HCT116 (cell line): ENCODE measurements around the gene UBQLN4. TPM values are rescaled to one million over a fixed set of nuclear protein-coding genes. Genes with fewer than 3 reads are reported as not detected.

Experiments used
- ATAC-seq: fragments of 200-7000 bp; cut with Tn5 transposase; 2 replicates; pipeline ENCODE4 v1.9.1; 2020; ENCODE audit warnings: mild to moderate bottlenecking, moderate library complexity
- BruUV-seq: library from RNA; stranded (reverse); fragments of 400-500 nt; replicated peaks from 2 replicates; lab custom pipeline; 2021; lab: Mats Ljungman, UMichigan
- CTCF ChIA-PET: fragments of 300-600 bp; sonication (Branson Sonifier 250); formaldehyde crosslinking; loops from one replicate; lab custom pipeline; 2021; ENCODE audit warnings: antibody characterized with exemption; lab: Charles Lee
- POLR2A ChIA-PET: fragments of 300-600, 350-600 bp; sonication (Branson Sonifier 250); formaldehyde crosslinking; loops from one replicate; lab custom pipeline; 2021; ENCODE audit warnings: antibody characterized with exemption; lab: Charles Lee
- RAD21 ChIA-PET, 2 experiments: fragments of 300-600 bp; sonication (Branson Sonifier 250); formaldehyde crosslinking; loops; one replicate each; lab custom pipeline; 2023; ENCODE audit warnings: low total read pairs in 2 of 2; ENCODE audit not compliant: uncharacterized antibody in 2 of 2, unreplicated experiment in 2 of 2, low non-redundant PET in 1 of 2; lab: Charles Lee
- DNase-seq: peaks from one replicate; pipeline ENCODE4 v3.0.0-alpha.2; 2010; ENCODE audit warnings: low read depth, low spot score
- H2AFZ ChIP-seq: fragments of 200-600 bp; shearing (Covaris generic), sonication (generic); 2 replicates; pipeline ENCODE4 v1.6.1; 2017; ENCODE audit warnings: low read depth, mixed run types, mixed read lengths, antibody characterized with exemption, low read length; ENCODE audit not compliant: poor library complexity, severe bottlenecking
- H3K27ac ChIP-seq: 2 replicates; pipeline ENCODE4 v1.5.1; 2012; ENCODE audit warnings: low read depth, low read length
- H3K27me3 ChIP-seq: fragments of 200-600 bp; sonication (generic); 2 replicates; pipeline ENCODE4 v1.6.1; 2016; ENCODE audit warnings: mixed run types, low read length, mixed read lengths; ENCODE audit not compliant: insufficient read depth
- H3K36me3 ChIP-seq, 2 experiments: fragments of 200-500 bp in 1 of 2; fragments of 200-600 bp in 1 of 2; sonication (Bioruptor generic) in 1 of 2; sonication (generic) in 1 of 2; 2 replicates each; pipeline versions ENCODE4 v1.5.1 to v1.6.1; 2014 to 2016; ENCODE audit warnings: low read length in 2 of 2, inconsistent platforms in 1 of 2, mixed read lengths in 1 of 2, mixed run types in 1 of 2; ENCODE audit not compliant: insufficient read depth in 2 of 2, control insufficient read depth in 1 of 2
- H3K4me1 ChIP-seq, 2 experiments: fragments of 200-600 bp in 1 of 2; sonication (generic) in 1 of 2; 2 replicates each; pipeline versions ENCODE4 v1.5.1 to v1.6.1; 2012 to 2017; ENCODE audit warnings: low read length in 2 of 2, inconsistent platforms in 1 of 2, mild to moderate bottlenecking in 1 of 2, mixed read lengths in 1 of 2, mixed run types in 1 of 2, moderate library complexity in 1 of 2; ENCODE audit not compliant: insufficient read depth in 2 of 2, control insufficient read depth in 1 of 2
- H3K4me2 ChIP-seq: fragments of 200-600 bp; sonication (generic); 2 replicates; pipeline ENCODE4 v1.6.1; 2017; ENCODE audit warnings: mixed run types, low read length, mixed read lengths
- H3K4me3 ChIP-seq, 2 experiments: fragments of 200-600 bp in 1 of 2; sonication (generic) in 1 of 2; replicated peaks in 1 of 2; 2 replicates each; pipeline ENCODE4 v1.5.1; 2011 to 2016; ENCODE audit warnings: low read length in 2 of 2, control low read depth in 1 of 2, low read depth in 1 of 2, mild to moderate bottlenecking in 1 of 2, mixed read lengths in 1 of 2, mixed run types in 1 of 2
- H3K79me2 ChIP-seq: fragments of 200-600 bp; sonication (generic); 2 replicates; pipeline ENCODE4 v1.6.1; 2017; ENCODE audit warnings: mild to moderate bottlenecking, mixed run types, low read length, moderate library complexity, mixed read lengths; ENCODE audit not compliant: insufficient read depth
- H3K9ac ChIP-seq: fragments of 200-600 bp; sonication (generic); 2 replicates; pipeline ENCODE4 v1.6.1; 2016; ENCODE audit warnings: low read length, mixed read lengths
- H3K9me2 ChIP-seq: fragments of 200-600 bp; sonication (generic), shearing (Covaris generic); 2 replicates; pipeline ENCODE4 v1.6.1; 2017; ENCODE audit warnings: mixed run types, mild to moderate bottlenecking, moderate library complexity; ENCODE audit not compliant: insufficient read depth
- H3K9me3 ChIP-seq, 2 experiments: fragments of 200-500 bp in 1 of 2; fragments of 200-600 bp in 1 of 2; sonication (Bioruptor generic) in 1 of 2; sonication (generic) in 1 of 2; 2 replicates each; pipeline ENCODE4 v1.6.1; 2014 to 2017; ENCODE audit warnings: low read length in 2 of 2, mixed read lengths in 2 of 2, inconsistent platforms in 1 of 2, low read depth in 1 of 2, mild to moderate bottlenecking in 1 of 2, mixed run types in 1 of 2, moderate library complexity in 1 of 2; ENCODE audit not compliant: control insufficient read depth in 1 of 2, insufficient read depth in 1 of 2
- H4K20me1 ChIP-seq: fragments of 200-600 bp; sonication (generic), shearing (Covaris generic); 2 replicates; pipeline ENCODE4 v1.6.1; 2017; ENCODE audit warnings: mixed run types, mild to moderate bottlenecking, moderate library complexity; ENCODE audit not compliant: insufficient read depth
- ATF3 ChIP-seq: IDR thresholded peaks from 2 replicates; pipeline ENCODE4 v1.6.1; 2012
- CBX3 ChIP-seq: IDR thresholded peaks from 2 replicates; pipeline ENCODE4 v1.6.1; 2012; ENCODE audit warnings: low read depth
- CEBPB ChIP-seq: IDR thresholded peaks from 2 replicates; pipeline ENCODE4 v1.6.1; 2012; ENCODE audit warnings: low read depth
- EGR1 ChIP-seq: IDR thresholded peaks from 2 replicates; pipeline ENCODE4 v1.6.1; 2012; ENCODE audit warnings: low read depth
- ELF1 ChIP-seq: IDR thresholded peaks from 2 replicates; pipeline ENCODE4 v1.6.1; 2012; ENCODE audit warnings: low read depth, borderline replicate concordance
- EZH2phosphoT487 ChIP-seq: fragments of 200-600 bp; IDR thresholded peaks from 2 replicates; pipeline ENCODE4 v1.6.1; 2018; ENCODE audit warnings: antibody characterized with exemption, borderline replicate concordance
- FOSL1 ChIP-seq: IDR thresholded peaks from 2 replicates; pipeline ENCODE4 v1.6.1; 2012; ENCODE audit warnings: low read depth
- JUND ChIP-seq: IDR thresholded peaks from 2 replicates; pipeline ENCODE4 v1.6.1; 2012
- MAX ChIP-seq: IDR thresholded peaks from 2 replicates; pipeline ENCODE4 v1.6.1; 2012
- POLR2AphosphoS5 ChIP-seq: IDR thresholded peaks from 2 replicates; pipeline ENCODE4 v1.6.1; 2011; ENCODE audit warnings: mild to moderate bottlenecking, low read depth, low read length, moderate library complexity
- RAD21 ChIP-seq: IDR thresholded peaks from 2 replicates; pipeline ENCODE4 v1.6.1; 2012; ENCODE audit warnings: low read depth, mild to moderate bottlenecking
- REST ChIP-seq: IDR thresholded peaks from 2 replicates; pipeline ENCODE4 v1.6.1; 2012; ENCODE audit warnings: low read depth
- SIN3A ChIP-seq: IDR thresholded peaks from 2 replicates; pipeline ENCODE4 v1.6.1; 2012; ENCODE audit warnings: low read depth
- SP1 ChIP-seq: IDR thresholded peaks from 2 replicates; pipeline ENCODE4 v1.6.1; 2012; ENCODE audit warnings: low read depth
- SRF ChIP-seq: IDR thresholded peaks from 2 replicates; pipeline ENCODE4 v1.6.1; 2012; ENCODE audit warnings: low read depth
- YY1 ChIP-seq: IDR thresholded peaks from 2 replicates; pipeline ENCODE4 v1.6.1; 2011; ENCODE audit warnings: low read length, low read depth, moderate library complexity, mild to moderate bottlenecking; ENCODE audit not compliant: insufficient replicate concordance; ENCODE audit errors: extremely low read depth
- ZBTB33 ChIP-seq: IDR thresholded peaks from 2 replicates; pipeline ENCODE4 v1.6.1; 2011; ENCODE audit warnings: mild to moderate bottlenecking, low read length, moderate library complexity; ENCODE audit not compliant: insufficient replicate concordance; ENCODE audit errors: extremely low read depth
- ZFX ChIP-seq: fragments of 450-650 bp; IDR thresholded peaks from 2 replicates; pipeline ENCODE4 v1.6.1; 2017
- ZNF274 ChIP-seq: fragments of 200-500 bp; sonication (Bioruptor generic); IDR thresholded peaks from 2 replicates; pipeline ENCODE4 v1.6.1; 2014; ENCODE audit warnings: mild to moderate bottlenecking, low read depth, low read length, inconsistent platforms
- intact Hi-C: fragments of 100-400 bp; cut with micrococcal nuclease; formaldehyde crosslinking; loops from 2 replicates; pipeline ENCODE4 v1.10.0; 2022
- total RNA-seq: library from RNA; stranded (reverse); gene quantifications from one replicate; pipeline ENCODE4 v1.2.1, GENCODE V29; 2021; ENCODE audit not compliant: unreplicated experiment

Gene UBQLN4
- total RNA-seq, 1 experiment from 2014 or later, result 68.4 TPM

GRCh38 chr1:156089704-156090103 lies 36.1 kb upstream of the UBQLN4 start:
- no peak overlapping the region for H3K27ac ChIP-seq
- RAD21 ChIA-PET, result no interaction called here
- H3K9me2 ChIP-seq, result no peaks in the 10 kb centered on the region
- H3K4me1 ChIP-seq, result peaks cover 14 to 20% of the 10 kb centered on the region in 2 experiments; a peak in 3 of 4 replicates
- TF ChIP-seq ZFX (no peak), MAX (no peak), EZH2phosphoT487 (no peak), RAD21 (no peak), POLR2AphosphoS5 (no peak), SIN3A (no peak), ZNF274 (no peak), ZBTB33 (no peak), ELF1 (no peak), EGR1 (no peak), SP1 (no peak), ATF3 (no peak), FOSL1 (no peak), JUND (no peak), REST (no peak), CEBPB (no peak), SRF (no peak), YY1 (no peak), CBX3 (no peak)
- intact Hi-C loops, result loop anchor here (1.0 to 2.0 kb wide), 4 partner anchors 41 to 271 kb away; no protein-coding TSS in a partner anchor
- H3K27me3 ChIP-seq, result no peaks in the 10 kb centered on the region
- no peaks in the 10 kb centered on the region for H3K79me2 ChIP-seq
- POLR2A ChIA-PET, result no interaction called here
- no peak overlapping the region for H3K9ac ChIP-seq
- H3K4me3 ChIP-seq, result no peak overlapping the region
- no peak overlapping the region for H3K4me2 ChIP-seq
- no peak for DNase-seq
- no peaks in the 10 kb centered on the region for H4K20me1 ChIP-seq
- CTCF ChIA-PET, result interaction anchor here (1.3 to 4.7 kb wide), 3 partner anchors 34 to 141 kb away, joined by 3 to 27 read pairs (median 4); no protein-coding TSS in a partner anchor
- no peaks in the 10 kb centered on the region for H3K9me3 ChIP-seq
- no peak for ATAC-seq
- no TSS peak for BruUV-seq
- no peaks in the 10 kb centered on the region for H3K36me3 ChIP-seq
- H2AFZ ChIP-seq, result no peak overlapping the region
